COLO668 (cell line): Measurements from ENCODE around the gene COL24A1.
A peak's percentile ranks its signal among the peaks of the same experiment; 100 is the strongest.
"Not testable (repeated sequence)": the region's sequence is repeated elsewhere in the genome, so short reads cannot be mapped to it uniquely, and the experiment has no call there.

Experiments
- DNase-seq: peaks from one replicate; lab custom pipeline; 2025; ENCODE audit not compliant: unreplicated experiment; lab: John Stamatoyannopoulos, UW

Gene COL24A1

DNA sequence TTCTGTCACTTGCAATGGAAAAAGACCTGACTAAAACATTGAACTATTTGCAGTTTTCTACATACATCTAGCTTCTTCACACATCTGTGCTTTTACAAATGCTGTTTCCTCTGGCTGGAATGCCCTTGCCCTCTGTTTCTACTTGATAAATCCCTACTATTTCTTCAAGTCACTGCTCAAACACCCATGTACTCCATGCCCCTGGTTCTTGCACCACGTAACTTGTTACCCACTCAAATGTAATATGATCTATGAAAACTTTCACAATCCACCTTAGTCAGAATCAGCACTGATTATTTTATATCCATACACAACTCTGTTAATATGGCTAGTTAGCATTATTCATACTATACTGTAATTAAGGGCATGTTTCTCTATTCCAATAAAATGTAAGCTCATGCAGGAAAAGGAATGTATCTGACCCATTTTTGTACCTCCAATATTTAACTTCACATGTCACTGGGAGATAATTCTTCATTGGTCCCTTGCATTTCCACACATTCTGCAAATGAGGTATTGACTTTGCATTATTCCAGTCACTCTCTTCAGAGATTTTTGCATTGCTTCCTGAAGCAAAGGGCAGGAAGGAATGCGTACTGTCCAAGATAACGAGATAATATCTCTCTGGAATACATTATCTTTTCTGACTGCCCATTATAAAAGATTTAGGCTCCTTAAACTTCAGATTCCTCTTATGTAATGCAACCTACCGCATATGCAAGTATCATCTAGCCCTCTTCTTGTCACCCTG is 158.3 kb downstream of the COL24A1 start:
- no peak for DNase-seq

DNA sequence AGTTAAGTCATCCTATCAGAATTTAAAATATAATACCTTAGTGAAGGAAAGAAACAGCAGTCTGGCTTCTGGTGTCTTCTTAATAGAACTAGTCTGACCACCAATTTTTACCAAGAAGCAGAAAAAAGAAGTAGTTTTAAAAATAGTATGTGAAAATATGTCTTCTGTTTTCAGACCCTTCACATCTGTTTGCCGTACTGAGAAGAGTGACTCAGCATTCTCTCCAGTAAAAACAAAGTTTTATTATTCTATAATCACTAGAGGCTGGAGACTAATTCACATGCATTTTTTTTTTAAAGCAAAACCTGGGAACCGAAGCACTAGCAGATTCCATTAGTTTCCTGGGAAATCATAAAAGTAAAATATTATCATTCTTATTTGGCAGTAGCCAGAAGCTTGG is 163.8 kb downstream of the COL24A1 start:
- no peak for DNase-seq

DNA sequence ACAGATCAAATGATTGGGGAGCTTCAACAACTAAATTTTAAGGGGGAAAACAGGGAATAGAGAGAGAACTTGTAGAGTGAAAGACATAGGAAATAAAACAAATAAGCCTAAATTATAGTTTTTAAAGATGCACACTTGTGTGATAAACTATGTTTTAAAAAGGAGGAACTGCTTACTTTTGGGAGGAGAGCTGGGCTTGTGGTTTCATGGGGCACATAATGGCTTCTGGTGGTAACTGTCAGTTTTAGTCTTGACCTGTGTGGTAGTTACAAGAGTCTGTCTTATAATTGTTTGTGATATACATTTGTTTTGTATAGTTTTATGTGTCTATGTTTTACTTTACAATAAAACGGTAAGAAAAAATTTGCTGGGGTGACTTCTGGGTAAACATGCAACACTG is 165.3 kb downstream of the COL24A1 start:
- DNase-seq, result no peak

DNA sequence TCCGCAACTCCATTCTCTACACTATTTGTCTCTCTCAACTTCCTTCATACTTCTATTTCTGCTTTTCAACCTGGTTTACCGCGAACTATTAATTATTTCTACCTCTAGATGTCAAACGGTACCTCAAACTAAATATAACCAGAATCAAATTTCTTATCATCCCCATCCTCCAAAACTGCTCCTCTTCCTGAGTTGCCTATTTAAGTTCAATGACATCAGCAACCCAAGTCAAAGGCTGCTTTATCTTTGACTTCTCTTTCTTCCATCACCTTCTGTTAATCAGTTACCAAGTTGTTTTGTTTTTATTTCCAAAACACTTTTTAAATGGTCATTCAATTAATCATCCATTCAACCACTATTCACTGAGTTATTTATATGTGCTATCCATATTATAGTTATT is 171.9 kb downstream of the COL24A1 start:
- DNase-seq, result no peak

DNA sequence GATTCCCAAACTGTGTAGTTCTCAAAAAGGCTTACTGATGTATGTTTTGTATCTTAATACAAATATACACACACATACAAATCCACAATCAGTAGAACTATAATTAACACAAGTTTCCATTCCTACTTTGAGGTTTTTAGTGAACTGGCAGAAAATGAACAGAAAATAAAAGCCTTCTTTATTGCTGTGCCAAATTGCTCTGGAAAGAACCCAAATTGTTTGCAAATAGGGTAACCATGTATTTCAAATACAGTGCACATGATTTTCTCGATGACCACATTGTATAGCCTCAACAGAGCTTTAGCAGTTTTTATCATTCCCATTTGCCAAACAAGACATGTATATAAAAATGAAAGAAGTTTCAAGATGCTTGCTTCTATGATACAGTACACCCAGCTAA is 173.3 kb downstream of the COL24A1 start:
- no peak for DNase-seq

DNA sequence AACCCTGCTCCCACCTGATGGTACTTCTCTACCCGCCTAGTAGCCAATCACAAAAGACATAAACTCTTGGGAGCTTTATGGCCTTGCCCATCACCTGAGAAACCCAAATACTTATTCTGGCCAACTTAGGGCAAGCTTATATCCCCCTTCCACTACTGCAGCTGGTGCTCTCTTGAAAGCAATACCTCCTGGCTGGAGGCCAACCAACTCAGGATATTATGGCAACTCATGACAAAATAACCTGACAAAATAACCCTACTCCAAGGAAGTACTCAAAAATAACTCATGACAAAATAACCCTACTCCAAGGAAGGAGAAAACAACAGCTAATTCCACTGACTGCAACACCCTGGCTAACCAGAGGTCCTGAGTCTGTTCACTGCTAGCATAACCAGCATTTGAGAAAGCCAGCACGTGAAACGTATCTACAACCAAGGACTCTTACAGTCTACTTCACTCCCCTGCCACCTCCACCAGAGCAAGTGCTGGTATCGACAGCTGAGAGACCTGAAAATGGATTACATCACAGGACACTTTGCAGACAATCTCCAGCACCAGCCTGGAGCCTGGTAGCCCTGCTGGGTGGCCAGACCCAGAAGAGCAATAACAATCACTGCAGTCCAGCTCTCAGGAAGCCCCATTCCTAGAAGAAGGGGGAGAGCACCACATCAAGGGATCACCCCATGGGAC is 179.9 kb downstream of the COL24A1 start:
- DNase-seq, result peak; percentile 56

DNA sequence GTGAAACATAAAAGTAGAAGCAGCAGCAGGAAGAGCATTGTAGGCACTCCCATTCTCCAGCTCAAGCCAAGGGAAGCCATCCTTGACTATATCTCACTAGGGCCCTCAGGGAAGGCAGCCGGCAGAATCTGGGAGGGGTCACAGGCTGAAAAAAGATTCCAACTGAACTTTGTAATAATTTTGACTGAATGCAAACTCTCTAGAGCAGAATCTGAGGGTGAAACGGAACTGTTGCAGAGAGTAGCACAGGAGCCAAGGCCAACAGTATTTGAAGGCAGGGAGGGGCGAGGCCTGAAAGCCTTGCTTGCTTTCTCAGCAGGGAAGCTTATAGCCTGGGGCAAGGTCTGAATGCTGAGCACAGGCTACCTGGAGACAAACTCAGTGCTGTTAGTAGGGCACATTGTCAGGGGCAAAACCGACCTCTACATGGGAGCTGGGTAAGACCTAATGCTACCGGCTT is 180.6 kb downstream of the COL24A1 start:
- peak; percentile 75 for DNase-seq

DNA sequence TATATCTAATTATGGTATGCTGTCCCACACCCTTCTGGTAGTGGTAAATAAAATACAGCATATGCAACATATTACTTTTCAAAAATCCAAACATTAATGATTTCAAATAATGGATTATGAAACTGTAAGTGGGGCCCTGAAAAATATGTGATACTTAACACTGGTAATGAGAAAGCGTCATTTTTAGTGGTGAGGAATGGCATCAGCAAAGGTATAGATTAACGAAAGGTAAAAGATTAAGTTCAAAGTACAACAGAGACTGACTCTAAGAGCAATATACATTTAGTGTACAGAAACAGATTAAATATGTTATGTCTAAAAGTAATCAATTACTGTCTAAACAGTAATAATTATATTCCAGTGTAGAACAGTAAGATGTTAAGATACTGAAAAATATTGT is 194.1 kb downstream of the COL24A1 start:
- no peak for DNase-seq

DNA sequence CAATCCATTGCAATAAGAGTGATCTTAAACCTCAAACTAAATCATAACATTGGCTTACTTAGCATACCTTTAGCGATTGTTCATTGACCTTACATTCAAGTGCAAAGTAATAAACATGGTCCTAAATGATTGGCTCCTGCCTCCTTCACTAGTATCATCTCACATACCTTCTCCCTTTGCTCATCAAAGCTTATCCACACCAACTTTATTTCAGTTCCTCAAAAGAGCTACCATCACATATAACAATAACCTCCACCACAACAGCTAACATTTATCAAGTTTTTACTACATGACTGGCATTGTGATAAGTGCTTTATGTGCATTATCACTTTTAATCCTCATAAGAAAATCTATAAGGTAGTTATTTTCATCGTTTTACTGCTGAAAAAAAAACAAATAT is 198.8 kb downstream of the COL24A1 start:
- DNase-seq, result no peak

DNA sequence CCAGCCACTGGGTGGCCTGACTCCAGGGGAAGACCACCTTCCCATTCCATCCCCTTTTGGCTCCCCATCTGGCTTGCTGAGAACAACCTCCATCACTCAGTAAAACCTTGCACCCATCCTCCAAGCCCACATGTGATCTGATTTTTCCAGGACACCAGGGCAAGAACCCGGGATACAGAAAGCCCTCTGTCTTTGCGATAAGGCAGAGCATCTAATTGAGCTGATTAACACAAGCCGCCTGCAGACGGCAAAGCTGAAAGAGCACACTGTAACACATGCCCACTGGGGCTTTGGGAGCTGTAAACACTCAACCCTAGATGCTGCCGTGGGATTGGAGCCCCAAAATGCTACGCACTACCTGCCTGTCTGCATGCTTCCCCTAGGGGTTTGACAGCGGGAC is 201.4 kb downstream of the COL24A1 start:
- not testable (repeated sequence) for DNase-seq

DNA sequence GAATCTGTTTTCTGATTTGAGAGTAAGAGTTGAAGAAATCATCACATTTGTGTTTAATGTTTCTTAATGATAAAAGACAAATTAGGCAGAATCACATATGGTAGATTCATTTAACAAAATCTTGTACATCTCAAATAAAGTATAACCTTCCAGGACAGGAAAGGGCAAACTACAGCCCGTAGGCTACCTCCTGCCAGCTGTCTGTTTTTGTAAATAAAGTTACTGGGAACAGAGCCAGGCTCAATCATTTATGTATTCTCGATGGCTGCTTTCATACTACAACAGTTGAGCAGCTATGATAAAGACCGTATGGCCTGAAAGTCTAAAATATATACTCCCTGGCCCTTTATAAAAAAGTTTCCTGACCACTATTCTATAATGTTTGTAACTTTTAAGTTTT is 204.1 kb downstream of the COL24A1 start:
- DNase-seq, result peak; percentile 48

DNA sequence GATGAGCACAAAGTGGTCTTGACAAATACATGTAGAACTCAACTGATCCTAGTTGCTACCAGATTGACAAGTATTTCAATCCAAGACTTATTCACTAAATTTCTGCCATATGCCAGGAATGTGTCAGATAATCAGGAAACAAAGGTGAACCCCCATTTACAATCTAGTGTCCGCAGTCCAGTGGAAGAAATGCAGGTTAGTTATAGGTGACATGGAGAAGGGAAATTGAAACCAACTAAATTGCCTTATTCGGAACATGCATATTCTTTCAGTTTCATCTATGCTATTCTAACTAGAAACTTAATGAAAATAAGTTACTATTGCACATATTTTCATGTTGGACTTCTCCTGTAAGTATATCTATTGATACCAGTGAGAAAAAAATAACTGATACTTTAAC is 209.4 kb downstream of the COL24A1 start:
- DNase-seq, result no peak

DNA sequence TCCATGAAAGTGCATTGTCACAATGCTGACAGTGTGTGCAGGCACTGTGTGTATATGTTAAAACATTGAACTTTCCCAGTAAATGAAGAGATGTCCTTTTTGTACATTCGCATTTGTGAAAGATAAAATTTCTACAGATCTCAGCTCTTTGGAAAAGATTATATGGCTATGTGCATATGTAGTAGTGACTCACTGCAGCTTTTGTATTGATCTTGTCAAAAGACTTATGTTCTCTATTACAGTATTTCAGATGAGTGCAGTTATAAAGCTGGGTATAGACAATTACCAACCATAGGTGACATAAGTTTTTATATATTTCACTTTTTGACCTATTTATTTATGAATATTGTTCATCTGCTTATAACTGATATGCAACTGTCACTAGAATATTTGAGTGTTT is 212.6 kb downstream of the COL24A1 start:
- DNase-seq, result no peak

DNA sequence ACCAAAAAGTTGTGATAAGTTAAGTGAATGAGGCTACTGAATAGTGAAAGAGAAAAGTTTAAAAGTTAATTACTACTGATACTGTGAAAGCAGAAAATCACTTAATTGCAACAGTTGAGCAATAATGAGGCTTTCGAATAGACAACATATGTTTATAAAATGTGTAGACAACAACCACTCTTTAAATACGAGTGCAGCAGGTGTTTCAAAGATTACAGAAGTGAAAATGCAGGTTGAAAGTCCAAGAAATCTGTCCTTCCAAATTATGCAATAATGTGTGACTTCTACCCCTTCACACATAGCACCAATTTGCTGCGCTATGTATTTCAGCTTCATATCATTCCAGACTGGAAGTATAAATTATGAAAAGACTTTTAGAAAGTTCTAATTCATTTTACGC is 213.0 kb downstream of the COL24A1 start:
- no peak for DNase-seq

DNA sequence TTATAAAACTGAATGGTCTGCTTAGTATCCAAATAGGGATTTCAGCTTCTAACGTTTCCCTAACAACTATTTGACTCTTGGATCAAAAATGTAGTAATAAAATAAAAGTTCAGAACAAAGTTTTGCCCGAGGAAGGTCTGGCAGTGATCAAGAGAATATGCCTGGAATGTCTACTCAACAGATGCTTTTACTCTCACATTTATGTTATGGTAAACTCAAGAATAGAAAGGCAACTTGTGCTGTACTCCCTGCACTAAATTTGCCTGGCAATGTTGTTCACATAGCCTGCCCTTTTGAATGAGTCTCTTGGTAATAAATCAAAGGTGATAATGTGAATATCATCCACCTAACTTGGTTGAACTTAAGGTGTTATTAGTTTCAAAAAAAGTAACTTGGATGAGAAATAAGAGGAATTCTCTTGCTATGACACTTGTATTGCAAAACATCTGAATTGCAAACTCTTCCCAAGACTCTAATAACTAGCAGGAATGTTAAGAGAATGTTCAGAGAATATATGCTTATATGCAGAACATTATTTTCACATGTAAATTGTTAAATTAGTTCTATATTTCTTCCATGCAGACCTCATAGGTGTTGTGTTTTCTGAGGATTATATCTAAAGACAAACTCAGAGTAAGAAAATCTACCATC is 215.8 kb downstream of the COL24A1 start:
- DNase-seq, result no peak

DNA sequence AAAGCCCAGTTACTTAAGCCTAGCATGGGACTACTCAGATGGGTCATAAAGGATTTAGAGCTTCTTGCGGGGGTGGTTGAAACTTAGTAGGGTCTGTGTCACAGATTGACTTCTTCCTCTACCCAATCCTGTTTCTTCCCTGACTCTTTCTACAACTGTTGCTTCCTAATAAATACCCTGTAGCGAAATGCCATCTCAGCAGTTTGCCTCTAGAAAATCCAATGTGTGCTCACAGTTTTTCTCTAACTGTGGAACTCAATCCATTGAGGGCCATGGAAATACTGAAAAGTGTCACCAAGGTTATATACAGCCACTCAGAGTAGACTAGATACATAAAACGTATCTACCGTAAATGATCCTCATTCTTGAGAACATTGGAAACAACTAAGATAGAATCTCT is 217.7 kb downstream of the COL24A1 start:
- DNase-seq, result no peak

DNA sequence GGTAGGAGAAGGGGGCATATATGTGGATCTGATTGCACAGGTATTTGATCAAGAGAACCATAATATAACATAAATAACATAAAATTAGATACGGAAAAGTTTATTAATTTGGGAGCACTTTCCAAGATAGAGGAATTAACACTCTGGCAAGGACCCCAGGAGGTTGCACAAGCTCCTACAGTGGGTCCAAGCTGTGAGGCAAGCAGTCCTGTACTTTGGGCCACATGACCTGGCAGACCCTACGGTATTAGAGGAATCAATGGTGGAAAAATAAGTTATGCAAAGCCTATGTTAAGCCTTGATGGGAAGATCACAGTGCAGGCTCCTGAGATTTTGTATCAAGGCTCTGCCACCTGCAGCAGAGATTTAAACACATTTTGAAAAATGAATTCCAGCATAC is 220.1 kb downstream of the COL24A1 start:
- no peak for DNase-seq

DNA sequence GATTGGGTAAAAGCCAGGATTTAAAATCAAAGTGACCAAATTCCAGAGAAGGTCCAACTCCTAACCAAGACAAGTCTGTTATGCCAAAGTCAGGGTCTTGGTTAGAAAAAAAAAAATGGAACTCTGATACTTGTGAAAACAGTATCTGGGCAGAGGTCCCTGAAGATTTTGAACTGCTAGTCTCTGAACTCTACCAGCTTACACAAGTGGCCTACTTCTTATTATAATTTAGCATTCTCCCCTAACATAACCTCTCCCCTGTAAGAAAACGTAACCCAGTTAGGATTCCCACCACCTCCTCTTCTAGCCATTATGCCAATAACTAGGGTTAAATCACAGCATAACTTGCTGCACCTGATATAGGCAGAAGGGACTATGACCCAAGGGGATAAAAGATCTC is 220.5 kb downstream of the COL24A1 start:
- no peak for DNase-seq

DNA sequence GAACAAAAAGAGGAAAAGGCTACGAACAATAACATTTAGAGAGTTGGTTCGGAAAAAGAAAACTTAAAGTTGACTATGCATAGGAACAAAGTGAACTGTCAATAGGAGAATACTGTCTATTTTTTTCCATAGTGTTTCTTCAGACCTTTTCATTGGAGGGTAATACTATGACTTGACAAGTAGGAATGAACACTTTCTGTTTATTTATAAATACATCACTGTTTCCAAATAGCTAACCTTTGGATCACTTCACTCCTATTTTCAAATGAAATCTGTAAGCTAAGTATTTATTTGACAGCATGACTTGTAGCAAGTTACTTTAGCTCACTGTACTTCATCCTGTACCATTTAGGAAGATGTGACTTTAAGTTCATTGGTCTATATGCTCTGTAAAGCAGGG is 221.3 kb downstream of the COL24A1 start:
- DNase-seq, result no peak

DNA sequence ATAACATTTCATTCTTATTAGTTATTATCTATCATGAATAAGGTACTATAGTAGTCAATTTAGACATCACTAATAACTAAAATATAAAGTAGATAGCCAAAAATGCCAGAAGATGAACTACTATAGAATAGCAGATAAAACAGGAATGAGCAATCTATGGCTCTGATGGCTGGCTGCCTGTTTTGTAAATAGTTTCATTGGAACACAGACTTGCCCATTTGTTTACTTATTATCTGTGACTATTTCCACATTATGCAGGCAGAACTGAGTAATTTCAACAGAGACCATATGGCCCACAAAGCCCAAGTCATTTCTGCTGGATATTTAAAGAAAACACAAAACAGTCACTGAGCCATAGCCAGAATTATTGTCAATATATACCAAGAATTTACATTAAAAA is 222.1 kb downstream of the COL24A1 start:
- no peak for DNase-seq

DNA sequence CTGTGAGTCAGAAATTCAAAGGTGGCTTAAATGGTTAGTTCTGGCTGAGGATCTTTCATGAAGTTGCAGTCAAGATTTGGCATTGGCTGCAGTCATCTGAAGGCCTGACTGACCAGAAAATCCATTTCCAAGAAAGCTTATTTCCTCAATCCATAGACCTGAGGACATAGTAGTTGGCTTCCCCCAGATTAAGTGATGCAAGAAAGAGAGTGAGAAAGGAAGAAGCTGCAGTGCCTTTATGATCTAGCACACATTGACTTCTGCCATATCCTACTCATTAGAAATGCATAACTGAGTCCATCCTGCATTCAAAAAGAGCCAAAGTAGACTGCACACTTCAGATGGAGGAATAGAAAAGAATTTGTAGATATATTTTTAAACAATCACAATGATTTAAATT is 222.6 kb downstream of the COL24A1 start:
- DNase-seq, result no peak

DNA sequence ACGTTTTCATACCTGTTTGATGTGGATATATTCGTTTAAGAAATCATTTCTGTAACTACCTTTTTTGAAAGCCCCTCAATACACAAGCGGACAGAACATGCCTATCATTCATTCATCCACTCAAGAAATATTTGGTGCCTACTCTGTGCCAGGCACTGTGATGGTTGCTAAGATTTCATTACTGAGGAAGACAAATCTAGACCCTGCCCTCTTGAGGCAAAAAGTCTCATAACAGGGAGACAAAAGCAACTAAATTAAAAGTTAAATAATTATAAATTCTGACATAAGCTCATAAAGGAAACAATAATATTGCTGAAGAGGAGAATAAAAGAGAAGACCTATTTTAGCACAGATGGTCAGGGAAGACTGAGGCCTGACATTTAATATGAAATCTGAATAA is 244.8 kb downstream of the COL24A1 start:
- DNase-seq, result no peak
